NCI-H187 treated with DMSO at 0.1 percent for 48 hours (cell line): ENCODE data around the gene ATXN2.
"Not testable (repeated sequence)": the region's sequence is repeated elsewhere in the genome, so short reads cannot be mapped to it uniquely, and the experiment has no call there.

ENCODE experiments used
- DNase-seq: peaks from one replicate; lab custom pipeline; 2025; lab: John Stamatoyannopoulos, UW

The ATXN2 gene

GRCh38 chr12:111598637-111599452, at the start of gene ATXN2:
TSS of gene ATXN2 (minus strand) at chr12:111599315. CDS start at chr12:111599034, 281 bp downstream.
- DNase-seq, result no peak

- DNase-seq, result no peak
These were observed 46.3 kb upstream of the ATXN2 start for GRCh38 chr12:111645433-111645832.

- no peak for DNase-seq
These were observed 44.3 kb upstream of the ATXN2 start for GRCh38 chr12:111643427-111643826.

- no peak for DNase-seq
These were observed 43.7 kb upstream of the ATXN2 start for GRCh38 chr12:111642681-111643426.

GRCh38 chr12:111640506-111640905, 41.4 kb upstream of the ATXN2 start:
- no peak for DNase-seq

GRCh38 chr12:111638556-111638955, 39.4 kb upstream of the ATXN2 start:
- no peak for DNase-seq

- no peak for DNase-seq
These were observed 37.3 kb upstream of the ATXN2 start for GRCh38 chr12:111636209-111636945.

- DNase-seq, result no peak
These were observed 36.4 kb upstream of the ATXN2 start for GRCh38 chr12:111635524-111635923.

GRCh38 chr12:111628505-111629260, 29.6 kb upstream of the ATXN2 start:
- DNase-seq, result no peak

GRCh38 chr12:111626230-111626629, 27.1 kb upstream of the ATXN2 start:
- no peak for DNase-seq

- DNase-seq, result no peak
These were observed 25.4 kb upstream of the ATXN2 start for GRCh38 chr12:111624540-111624939.

GRCh38 chr12:111617841-111618240, 18.7 kb upstream of the ATXN2 start:
- DNase-seq, result not testable (repeated sequence)

- DNase-seq, result no peak
These were observed 17.1 kb upstream of the ATXN2 start for GRCh38 chr12:111616177-111616623.

- no peak for DNase-seq
These were observed 8.1 kb upstream of the ATXN2 start for GRCh38 chr12:111607239-111607638.

- no peak for DNase-seq
These were observed 7.7 kb upstream of the ATXN2 start for GRCh38 chr12:111606767-111607230.

GRCh38 chr12:111605911-111606766, 7.0 kb upstream of the ATXN2 start:
- DNase-seq, result no peak

- DNase-seq, result not testable (repeated sequence)
These were observed 3.7 kb upstream of the ATXN2 start for GRCh38 chr12:111602857-111603256.

- DNase-seq, result no peak
These were observed 3.2 kb upstream of the ATXN2 start for GRCh38 chr12:111602348-111602747.

GRCh38 chr12:111600986-111601385, 1.9 kb upstream of the ATXN2 start:
- not testable (repeated sequence) for DNase-seq

GRCh38 chr12:111600205-111600642, 1.1 kb upstream of the ATXN2 start:
- no peak for DNase-seq
